Superior temporal gyrus (tissue), 1 donor: ENCODE data around the gene SSTR3.
"Not testable (repeated sequence)": the region's sequence is repeated elsewhere in the genome, so short reads cannot be mapped to it uniquely, and the experiment has no call there.

ENCODE experiments used
- DNase-seq: peaks from one replicate; pipeline ENCODE4 v3.0.0-alpha.2; 2016; ENCODE audit errors: extremely low spot score

The SSTR3 gene

GRCh38 chr22:37181681-37182080 lies 30.6 kb downstream of the SSTR3 start:
- no peak for DNase-seq

GRCh38 chr22:37180531-37181231 lies 31.6 kb downstream of the SSTR3 start:
- DNase-seq = no peak

- no peak for DNase-seq
Observed at GRCh38 chr22:37179622-37180420, 32.5 kb downstream of the SSTR3 start.

- no peak for DNase-seq
Observed at GRCh38 chr22:37179126-37179470, 33.2 kb downstream of the SSTR3 start.

GRCh38 chr22:37178350-37179125 lies 33.7 kb downstream of the SSTR3 start:
- DNase-seq = no peak

- DNase-seq = no peak
Observed at GRCh38 chr22:37177755-37178154, 34.5 kb downstream of the SSTR3 start.

- DNase-seq = no peak
Observed at GRCh38 chr22:37177221-37177620, 35.1 kb downstream of the SSTR3 start.

GRCh38 chr22:37176464-37177061 lies 35.7 kb downstream of the SSTR3 start:
- no peak for DNase-seq

GRCh38 chr22:37175414-37176281 lies 36.6 kb downstream of the SSTR3 start:
- DNase-seq = no peak

GRCh38 chr22:37174964-37175363 lies 37.3 kb downstream of the SSTR3 start:
- DNase-seq = no peak

- no peak for DNase-seq
Observed at GRCh38 chr22:37173709-37174108, 38.6 kb downstream of the SSTR3 start.

- DNase-seq = no peak
Observed at GRCh38 chr22:37172266-37173245, 39.7 kb downstream of the SSTR3 start.

- DNase-seq = no peak
Observed at GRCh38 chr22:37171662-37172061, 40.6 kb downstream of the SSTR3 start.

GRCh38 chr22:37170689-37171405 lies 41.4 kb downstream of the SSTR3 start:
- not testable (repeated sequence) for DNase-seq

GRCh38 chr22:37169947-37170688 lies 42.2 kb downstream of the SSTR3 start:
- no peak for DNase-seq

- DNase-seq = no peak
Observed at GRCh38 chr22:37169406-37169805, 42.9 kb downstream of the SSTR3 start.

GRCh38 chr22:37167981-37168647 lies 44.2 kb downstream of the SSTR3 start:
- DNase-seq = no peak
